Stimulated activated naive CD8-positive, alpha-beta T cell treated with anti-CD3 and anti-CD28 coated beads, Interleukin-15, Interleukin-2, amounts not matched to agents 100 ng/mL and 50 ng/mL, for 24 hours (primary cell): Measurements from ENCODE around the gene LGR5.

Experiments used
- H3K27ac Mint-ChIP-seq: one replicate; pipeline ENCODE4 v1.8.0; 2021; ENCODE audit warnings: mild to moderate bottlenecking, mixed read lengths
- H3K27me3 Mint-ChIP-seq: one replicate; pipeline ENCODE4 v1.8.0; 2021; ENCODE audit warnings: mixed read lengths
- H3K36me3 Mint-ChIP-seq: one replicate; pipeline ENCODE4 v1.8.0; 2021; ENCODE audit warnings: low read depth, mixed read lengths
- H3K4me1 Mint-ChIP-seq: one replicate; pipeline ENCODE4 v1.8.0; 2021; ENCODE audit warnings: low read depth, mixed read lengths
- H3K4me3 Mint-ChIP-seq: one replicate; pipeline ENCODE4 v1.8.0; 2021; ENCODE audit warnings: mild to moderate bottlenecking, mixed read lengths
- H3K9me3 Mint-ChIP-seq: one replicate; pipeline ENCODE4 v1.8.0; 2021; ENCODE audit warnings: mixed read lengths

The LGR5 gene

DNA sequence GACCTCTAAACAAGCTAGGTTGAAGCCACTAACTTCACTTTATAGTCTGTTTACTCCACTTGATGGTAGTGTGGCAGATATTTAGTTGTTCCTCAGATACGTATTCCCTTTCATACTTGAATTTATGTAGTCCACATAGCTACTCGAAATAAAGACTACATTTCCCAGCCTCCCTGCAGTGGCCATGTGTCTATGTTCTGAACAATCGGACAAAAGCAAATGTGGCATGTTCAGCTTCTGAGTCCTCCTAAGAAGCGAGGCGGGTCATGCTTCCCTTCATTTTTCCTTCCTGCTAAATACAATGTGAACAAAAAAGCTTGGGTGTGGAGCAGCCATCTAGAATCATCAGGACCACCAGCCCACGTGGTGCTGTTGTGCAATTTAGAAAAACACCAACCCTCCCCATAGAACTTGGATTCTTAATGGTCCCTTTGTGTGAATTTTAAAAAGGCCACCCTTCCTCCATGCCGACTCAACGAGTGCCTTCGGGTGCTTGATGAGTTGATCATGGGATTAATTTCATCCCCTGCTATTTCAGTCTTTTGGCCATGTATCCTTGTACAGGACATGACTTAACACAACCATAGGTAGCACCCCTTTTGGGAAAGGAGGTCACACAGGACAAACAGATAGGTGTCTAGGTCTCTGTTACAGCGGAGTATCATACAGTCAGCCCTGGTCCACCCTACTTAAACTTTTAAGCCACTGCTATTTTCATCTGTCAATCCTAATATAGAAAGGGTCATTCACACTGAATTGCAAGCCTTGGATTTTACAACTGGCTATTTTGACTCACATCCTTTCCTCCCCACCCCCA, 163.4 kb downstream of the LGR5 start:
- peaks cover 30% of the 10 kb centered on the region for H3K36me3 Mint-ChIP-seq
- no peaks in the 10 kb centered on the region for H3K4me1 Mint-ChIP-seq
- no peak overlapping the region for H3K27ac Mint-ChIP-seq
- H3K9me3 Mint-ChIP-seq = peaks cover 6% of the 10 kb centered on the region
- no peak overlapping the region for H3K4me3 Mint-ChIP-seq
- no peaks in the 10 kb centered on the region for H3K27me3 Mint-ChIP-seq

DNA sequence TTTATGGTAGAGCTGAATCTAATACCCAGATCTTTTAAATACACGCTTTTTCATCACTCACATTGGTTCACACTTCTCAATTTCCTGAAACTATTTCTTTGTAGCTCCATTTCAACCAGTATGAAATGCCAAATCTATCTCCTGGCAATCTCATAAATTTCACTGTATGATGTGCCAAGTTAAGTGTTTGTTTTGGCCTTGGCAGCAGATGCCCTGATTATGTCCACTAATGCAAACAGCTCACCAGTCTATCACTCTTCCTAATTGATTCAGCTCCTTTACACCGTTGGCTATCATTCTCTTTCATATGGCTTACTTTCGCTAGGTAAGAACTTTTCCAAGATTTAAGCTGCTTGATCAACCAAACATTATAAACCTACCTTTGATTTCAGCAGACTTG, 165.4 kb downstream of the LGR5 start:
- H3K36me3 Mint-ChIP-seq = peaks cover 47% of the 10 kb centered on the region
- H3K27ac Mint-ChIP-seq = no peak overlapping the region

GRCh38 chr12:71607494-71608330, 168.1 kb downstream of the LGR5 start:
- peaks cover 20% of the 10 kb centered on the region for H3K4me1 Mint-ChIP-seq
- H3K9me3 Mint-ChIP-seq = no peaks in the 10 kb centered on the region
- no peak overlapping the region for H3K4me3 Mint-ChIP-seq
- H3K36me3 Mint-ChIP-seq = peaks cover 74% of the 10 kb centered on the region
- H3K27ac Mint-ChIP-seq = no peak overlapping the region
- no peaks in the 10 kb centered on the region for H3K27me3 Mint-ChIP-seq

More for the DNA sequence above, 165.4 kb downstream of the LGR5 start:
- Mint-ChIP-seq H3K27me3 (no peaks in the 10 kb centered on the region), H3K4me3 (no peak overlapping the region), H3K9me3 (no peaks in the 10 kb centered on the region), H3K4me1 (peaks cover 4% of the 10 kb centered on the region)

DNA sequence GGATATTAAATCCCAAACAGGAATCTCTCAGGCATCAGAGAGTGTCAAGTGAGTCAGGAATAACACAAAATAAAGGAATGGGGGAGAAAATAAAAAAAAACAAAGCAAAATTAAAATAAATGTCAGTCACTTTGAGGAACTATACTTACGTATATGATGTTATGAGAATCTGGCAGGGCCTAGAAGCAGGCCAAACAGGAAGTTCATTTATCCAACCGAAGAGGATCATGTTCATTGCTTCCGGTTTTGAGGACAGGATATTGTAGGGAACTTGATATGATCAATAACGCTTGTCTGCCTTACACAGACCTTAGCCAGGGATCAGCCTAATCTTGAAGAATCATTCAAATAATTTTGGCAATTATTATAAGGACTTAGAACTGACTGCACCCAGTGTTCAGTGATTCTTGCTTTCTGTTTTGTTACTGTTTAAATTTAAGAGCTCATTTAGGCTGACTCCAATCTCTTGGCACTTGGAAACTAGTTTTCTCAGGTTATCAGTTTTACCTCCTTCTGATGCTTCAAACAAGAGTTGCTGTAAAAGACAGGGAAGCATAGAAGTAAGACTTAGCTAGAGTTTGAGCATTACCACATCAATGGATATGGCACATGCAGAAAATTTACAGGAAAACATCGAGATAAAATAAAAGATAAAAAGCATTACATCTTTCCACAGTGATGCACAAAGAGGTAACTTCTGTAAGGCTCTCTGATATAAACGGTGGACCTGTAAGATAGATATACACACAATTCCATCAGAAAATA, 170.6 kb downstream of the LGR5 start:
- peaks cover 91% of the 10 kb centered on the region for H3K36me3 Mint-ChIP-seq

GRCh38 chr12:71621938-71622337, 182.3 kb downstream of the LGR5 start:
- Mint-ChIP-seq H3K4me1 (peaks cover 9% of the 10 kb centered on the region), H3K27me3 (no peaks in the 10 kb centered on the region), H3K27ac (peak overlapping the region; percentile 27), H3K36me3 (peaks cover 91% of the 10 kb centered on the region), H3K4me3 (no peak overlapping the region), H3K9me3 (no peaks in the 10 kb centered on the region)

More for the DNA sequence above, 170.6 kb downstream of the LGR5 start:
- H3K27ac Mint-ChIP-seq = peak overlapping the region; percentile 74
- no peaks in the 10 kb centered on the region for H3K9me3 Mint-ChIP-seq
- peaks cover 20% of the 10 kb centered on the region for H3K4me1 Mint-ChIP-seq
- no peaks in the 10 kb centered on the region for H3K27me3 Mint-ChIP-seq
- no peak overlapping the region for H3K4me3 Mint-ChIP-seq

DNA sequence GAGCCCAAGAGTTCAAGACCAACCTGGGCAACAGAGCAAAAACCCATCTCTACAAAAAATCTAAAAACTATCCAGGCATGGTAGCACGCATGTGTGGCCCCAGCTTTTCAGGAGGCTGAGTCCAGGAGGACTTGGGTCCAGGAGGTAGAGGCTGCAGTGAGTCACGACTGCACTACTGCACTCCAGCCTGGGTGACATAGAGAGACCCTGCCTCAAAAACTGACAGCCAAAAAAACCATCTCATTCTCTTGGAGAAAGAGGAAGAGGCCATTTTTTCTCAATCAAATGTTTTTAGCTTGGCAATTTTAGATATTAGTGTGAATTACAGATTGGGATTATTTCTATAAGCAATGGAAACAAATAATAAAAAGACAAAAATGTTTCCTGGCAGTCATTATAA, 185.9 kb downstream of the LGR5 start:
- Mint-ChIP-seq H3K27ac (peak overlapping the region; percentile 19), H3K27me3 (no peaks in the 10 kb centered on the region), H3K4me1 (peaks cover 19% of the 10 kb centered on the region), H3K9me3 (no peaks in the 10 kb centered on the region), H3K36me3 (peaks cover 82% of the 10 kb centered on the region), H3K4me3 (no peak overlapping the region)

DNA sequence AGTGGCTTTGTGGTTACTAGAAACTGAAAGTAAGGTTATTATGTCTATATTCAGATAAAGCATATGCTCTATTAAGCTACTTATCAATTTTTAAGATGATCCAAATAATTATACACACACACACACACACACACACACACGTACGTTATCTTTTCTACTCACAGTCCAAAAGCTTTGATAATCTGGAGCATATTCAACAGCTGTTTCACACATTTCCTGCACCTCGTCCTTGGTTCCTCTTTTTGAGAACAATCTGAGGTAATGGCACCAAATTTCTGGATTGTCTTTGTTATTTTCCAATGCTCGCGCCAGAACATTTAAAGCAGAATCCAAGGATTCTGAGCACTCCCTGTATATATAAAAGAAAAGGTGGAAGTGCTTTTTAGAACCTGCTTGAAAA, 186.5 kb downstream of the LGR5 start:
- peaks cover 82% of the 10 kb centered on the region for H3K36me3 Mint-ChIP-seq
- H3K27me3 Mint-ChIP-seq = no peaks in the 10 kb centered on the region
- peaks cover 19% of the 10 kb centered on the region for H3K4me1 Mint-ChIP-seq
- H3K9me3 Mint-ChIP-seq = no peaks in the 10 kb centered on the region
- H3K27ac Mint-ChIP-seq = peak overlapping the region; percentile 21
- H3K4me3 Mint-ChIP-seq = no peak overlapping the region

DNA sequence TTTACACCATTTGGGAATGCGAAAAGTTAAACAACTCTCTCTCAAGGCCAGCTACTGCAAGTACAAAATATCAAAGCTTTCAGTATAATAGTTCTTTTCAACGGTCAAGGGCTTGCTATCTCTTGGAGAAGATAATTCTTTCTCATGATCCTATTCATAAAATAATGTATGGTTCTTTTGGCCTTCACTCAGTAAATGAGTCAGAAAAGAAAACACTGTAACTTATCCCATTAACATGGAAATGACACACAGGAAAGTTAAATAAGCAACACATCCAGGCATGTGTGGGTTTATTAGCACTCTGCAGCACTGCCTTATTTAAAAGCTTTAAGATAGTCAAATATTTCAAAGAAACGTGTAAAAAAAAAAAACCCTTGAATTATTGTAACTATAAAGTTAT, 187.2 kb downstream of the LGR5 start:
- peaks cover 19% of the 10 kb centered on the region for H3K4me1 Mint-ChIP-seq
- H3K9me3 Mint-ChIP-seq = no peaks in the 10 kb centered on the region
- H3K4me3 Mint-ChIP-seq = no peak overlapping the region
- H3K27ac Mint-ChIP-seq = no peak overlapping the region
- H3K36me3 Mint-ChIP-seq = peaks cover 82% of the 10 kb centered on the region
- no peaks in the 10 kb centered on the region for H3K27me3 Mint-ChIP-seq

DNA sequence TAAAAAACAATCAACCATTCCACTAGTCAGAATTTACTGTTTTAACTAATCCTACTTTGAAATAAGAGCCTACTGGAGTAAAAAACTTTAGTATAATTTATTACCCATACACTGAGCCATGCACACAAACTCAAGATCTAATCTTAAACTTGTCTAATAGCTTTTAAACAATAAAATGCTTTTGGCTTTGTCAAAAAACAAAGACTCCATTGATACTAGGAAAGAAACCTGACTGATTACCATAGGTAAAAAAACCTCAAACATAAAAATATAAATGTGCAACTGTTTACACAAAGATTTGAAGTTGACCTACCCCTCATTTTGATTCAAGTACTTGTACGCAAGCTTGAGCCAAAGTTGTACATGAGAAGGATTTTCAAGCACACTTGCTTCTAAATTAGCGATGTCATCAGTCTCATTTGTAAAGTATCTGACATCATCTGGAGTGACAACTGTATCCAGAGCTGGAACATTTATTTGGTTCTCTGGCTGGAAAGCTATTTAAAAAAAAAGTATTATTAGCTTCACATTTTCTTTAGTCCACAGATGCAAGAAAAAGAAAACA, 187.9 kb downstream of the LGR5 start:
- H3K9me3 Mint-ChIP-seq = no peaks in the 10 kb centered on the region
- no peak overlapping the region for H3K27ac Mint-ChIP-seq
- no peaks in the 10 kb centered on the region for H3K27me3 Mint-ChIP-seq
- no peak overlapping the region for H3K4me3 Mint-ChIP-seq
- H3K36me3 Mint-ChIP-seq = peaks cover 82% of the 10 kb centered on the region
- H3K4me1 Mint-ChIP-seq = peaks cover 19% of the 10 kb centered on the region
